ENCODE results near the gene SRM. TPM values are rescaled to one million over a fixed set of nuclear protein-coding genes. Genes with fewer than 3 reads are reported as not detected.

SRM gene
- total RNA-seq, 4 donors from 2014 or later = 21.7 to 79.8 (median 40.6) TPM

DNA sequence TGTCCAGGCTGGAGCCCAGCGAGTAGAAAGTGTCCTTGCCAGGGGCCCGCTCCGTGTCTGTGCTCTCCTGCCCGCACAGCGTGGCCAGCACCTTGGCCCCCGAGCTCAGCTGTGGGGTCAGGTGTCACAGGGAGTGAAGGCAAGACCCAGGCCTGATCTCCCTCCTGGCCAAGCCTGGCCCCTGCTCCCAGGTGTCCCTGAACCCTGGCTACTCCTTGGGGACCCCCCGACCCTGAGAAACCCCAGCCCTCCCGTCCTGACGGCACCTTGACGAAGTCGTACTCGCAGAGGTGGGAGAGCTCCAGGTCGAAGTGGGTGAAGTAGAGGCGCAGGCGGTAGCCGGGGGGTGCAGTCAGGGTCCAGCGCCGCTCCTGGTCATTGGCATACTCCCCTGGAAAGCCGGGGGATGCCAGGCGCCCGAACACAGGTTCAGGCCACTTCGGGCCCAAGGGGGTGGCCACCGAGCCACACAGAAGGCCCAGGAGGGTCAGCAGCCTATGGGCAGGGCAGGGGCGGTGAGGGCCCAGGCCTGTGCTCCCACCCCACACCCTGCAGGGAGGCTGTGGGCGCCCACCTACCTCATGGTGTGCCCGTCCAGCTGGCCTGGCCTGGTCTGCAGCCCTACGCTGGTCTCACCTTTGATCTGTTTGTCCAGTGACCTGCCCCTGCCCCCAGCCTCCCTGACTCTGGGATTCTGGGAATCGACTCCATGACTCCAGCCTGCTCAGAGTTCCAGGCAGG is 13.0 kb downstream of the SRM start, which contains the start of gene MASP2:
Gene MASP2 (minus strand): TSS at position 615 of the 741 bp plus-strand sequence. CDS start 32 bp downstream, at position 583.
- no peak for DNase-seq
- TF ChIP-seq, protein P1, sequence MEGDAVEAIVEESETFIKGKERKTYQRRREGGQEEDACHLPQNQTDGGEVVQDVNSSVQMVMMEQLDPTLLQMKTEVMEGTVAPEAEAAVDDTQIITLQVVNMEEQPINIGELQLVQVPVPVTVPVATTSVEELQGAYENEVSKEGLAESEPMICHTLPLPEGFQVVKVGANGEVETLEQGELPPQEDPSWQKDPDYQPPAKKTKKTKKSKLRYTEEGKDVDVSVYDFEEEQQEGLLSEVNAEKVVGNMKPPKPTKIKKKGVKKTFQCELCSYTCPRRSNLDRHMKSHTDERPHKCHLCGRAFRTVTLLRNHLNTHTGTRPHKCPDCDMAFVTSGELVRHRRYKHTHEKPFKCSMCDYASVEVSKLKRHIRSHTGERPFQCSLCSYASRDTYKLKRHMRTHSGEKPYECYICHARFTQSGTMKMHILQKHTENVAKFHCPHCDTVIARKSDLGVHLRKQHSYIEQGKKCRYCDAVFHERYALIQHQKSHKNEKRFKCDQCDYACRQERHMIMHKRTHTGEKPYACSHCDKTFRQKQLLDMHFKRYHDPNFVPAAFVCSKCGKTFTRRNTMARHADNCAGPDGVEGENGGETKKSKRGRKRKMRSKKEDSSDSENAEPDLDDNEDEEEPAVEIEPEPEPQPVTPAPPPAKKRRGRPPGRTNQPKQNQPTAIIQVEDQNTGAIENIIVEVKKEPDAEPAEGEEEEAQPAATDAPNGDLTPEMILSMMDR (IDR thresholded peaks at IDR 0.05) = no peak
- no peak for TF ChIP-seq POLR2A (IDR thresholded peaks at IDR 0.05)
- no peak within 1 kb of the TSS for H3K4me3 ChIP-seq
- no peak within 1 kb of the TSS for H3K27ac ChIP-seq
- peaks cover 0 to 6% (median 0%) of the 10 kb centered on the region in 3 donors for H3K4me1 ChIP-seq
- WGBS, 2 donors = 86 to 100% methylated on average over 1 to 12 of the region's 28 CpGs
- intact Hi-C loops (cut with DNase I) = no loop called here
- no peaks in the 10 kb centered on the region for H3K27me3 ChIP-seq
- no peaks in the 10 kb centered on the region for H3K36me3 ChIP-seq
- H3K9me3 ChIP-seq = no peaks in the 10 kb centered on the region

DNA sequence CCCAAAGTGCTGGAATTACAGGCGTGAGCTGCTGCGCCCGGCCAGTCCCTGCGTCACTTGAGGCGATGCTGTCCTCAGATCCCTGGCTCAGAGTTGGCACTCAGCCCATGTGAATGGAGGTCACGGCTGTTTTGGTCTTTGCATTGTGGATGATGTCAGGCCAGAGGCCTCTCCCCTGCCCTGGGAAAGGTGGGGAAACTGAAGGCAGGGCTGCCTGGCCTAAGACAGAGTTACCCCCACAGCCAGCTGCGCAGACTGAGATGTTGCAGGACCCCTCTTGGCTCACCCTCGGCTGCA is 13.6 kb downstream of the SRM start:
- Histone ChIP-seq H3K4me3 (no peak overlapping the region), H3K4me1 (peaks cover 0 to under 1% (median 0%) of the 10 kb centered on the region in 3 donors), H3K27me3 (no peaks in the 10 kb centered on the region), H3K9me3 (no peaks in the 10 kb centered on the region), H3K27ac (no peak overlapping the region), H3K36me3 (no peaks in the 10 kb centered on the region)
- intact Hi-C loops (cut with DNase I) = no loop called here
- 96% methylated on average over 4 of the region's 8 CpGs; no CpG with 5 or more reads in 1 of the 2 donors for WGBS, 2 donors
- TF ChIP-seq, protein P1 (IDR thresholded peaks at IDR 0.05) = no peak
- TF ChIP-seq POLR2A (IDR thresholded peaks at IDR 0.05) = no peak
- no peak for DNase-seq

DNA sequence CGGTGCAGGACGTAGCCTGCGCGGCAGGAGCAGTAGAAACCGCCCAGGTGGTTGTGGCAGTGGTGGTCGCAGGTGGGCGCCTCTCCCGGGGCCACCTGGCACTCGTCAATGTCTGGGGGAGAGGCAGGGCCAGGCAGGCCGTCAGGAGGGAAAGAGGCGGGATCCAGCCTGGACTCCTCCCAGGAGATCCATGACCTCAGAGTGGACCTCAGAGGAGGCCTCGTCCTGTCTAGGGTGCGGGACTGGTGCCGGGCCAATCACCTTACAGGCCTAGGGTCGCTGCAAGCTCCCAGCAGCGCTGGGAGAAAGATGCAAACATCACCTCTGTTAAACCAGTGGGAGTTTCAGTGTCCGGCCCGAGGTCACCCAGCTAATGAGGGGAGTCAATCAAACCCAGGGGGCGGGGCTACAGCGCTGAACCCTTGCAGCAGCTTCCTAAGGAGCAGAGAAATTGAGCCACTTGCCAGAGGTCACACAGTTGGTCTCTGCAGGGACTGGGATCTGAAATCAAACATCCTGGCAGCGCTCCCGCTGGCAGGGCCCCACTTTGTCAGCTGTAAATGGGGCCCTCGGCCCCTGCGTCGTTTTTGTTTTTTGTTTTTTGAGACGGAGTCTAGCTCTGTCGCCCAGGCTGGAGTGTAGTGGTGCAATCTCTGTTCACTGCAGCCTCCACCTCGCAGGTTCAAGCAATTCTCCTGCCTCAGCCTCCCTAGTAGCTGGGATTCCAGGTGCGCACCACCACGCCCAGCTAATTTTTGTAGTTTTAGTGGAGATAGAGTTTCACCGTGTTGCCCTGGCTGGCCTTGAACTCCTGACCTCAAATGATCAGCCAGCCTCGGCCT is 14.2 kb downstream of the SRM start:
- H3K27ac ChIP-seq = no peak overlapping the region
- H3K4me3 ChIP-seq = no peak overlapping the region
- no peak for DNase-seq
- no peaks in the 10 kb centered on the region for H3K9me3 ChIP-seq
- TF ChIP-seq, protein P1 (IDR thresholded peaks at IDR 0.05) = no peak
- TF ChIP-seq POLR2A (IDR thresholded peaks at IDR 0.05) = no peak
- H3K36me3 ChIP-seq = no peaks in the 10 kb centered on the region
- no peaks in the 10 kb centered on the region for H3K27me3 ChIP-seq
- H3K4me1 ChIP-seq = no peaks in the 10 kb centered on the region
- WGBS, 2 donors = 60 to 76% methylated on average over 15 to 16 of the region's 32 CpGs
- intact Hi-C loops (cut with DNase I) = no loop called here

DNA sequence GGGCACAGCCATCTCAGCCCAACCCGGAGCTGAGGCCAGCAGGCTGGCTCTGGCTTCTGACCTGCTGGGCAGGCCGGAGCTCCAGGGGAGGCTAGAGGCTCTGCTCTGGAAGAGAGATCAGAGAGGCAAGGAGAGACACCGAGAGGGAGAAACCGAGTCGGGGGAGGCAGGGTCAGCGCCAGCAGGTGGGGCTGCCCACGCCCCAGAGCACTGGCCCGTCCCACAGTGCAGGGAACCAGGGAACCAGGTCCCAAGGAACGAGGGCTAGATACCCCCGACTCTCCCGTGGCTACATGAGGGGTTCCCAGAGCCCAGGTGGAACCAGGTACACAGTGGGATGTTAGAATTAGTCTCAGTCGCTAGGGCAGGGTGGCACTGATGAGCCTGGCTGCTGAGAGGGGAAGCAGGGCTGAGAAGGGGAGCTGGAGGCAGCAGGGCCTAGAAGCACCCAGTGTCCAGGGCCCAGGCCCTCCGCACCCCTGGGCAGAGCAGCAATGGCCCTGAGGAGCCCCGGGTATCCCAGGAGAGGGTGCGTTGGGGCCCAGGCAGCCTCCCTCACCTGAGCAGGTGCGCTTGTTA is 14.9 kb downstream of the SRM start:
- 71 to 80% methylated on average over 9 to 13 of the region's 16 CpGs for WGBS, 2 donors
- DNase-seq = no peak
- no peak overlapping the region for H3K27ac ChIP-seq
- intact Hi-C loops (cut with DNase I) = no loop called here
- H3K4me1 ChIP-seq = no peaks in the 10 kb centered on the region
- TF ChIP-seq, protein P1 (IDR thresholded peaks at IDR 0.05) = no peak
- no peak for TF ChIP-seq POLR2A (IDR thresholded peaks at IDR 0.05)
- no peaks in the 10 kb centered on the region for H3K36me3 ChIP-seq
- no peak overlapping the region for H3K4me3 ChIP-seq
- no peaks in the 10 kb centered on the region for H3K27me3 ChIP-seq
- H3K9me3 ChIP-seq = no peaks in the 10 kb centered on the region
